Caco-2 (cell line): ENCODE results near the gene TTC33. TPM values are rescaled to one million over a fixed set of nuclear protein-coding genes. Genes with fewer than 3 reads are reported as not detected.

ENCODE experiments used
- BruUV-seq: library from RNA; stranded (reverse); fragments of 400-500 nt; replicated peaks from 2 replicates; lab custom pipeline; 2021; lab: Mats Ljungman, UMichigan
- CTCF ChIA-PET: fragments of 300-600 bp; sonication (Branson Sonifier 250); formaldehyde crosslinking; loops from one replicate; lab custom pipeline; 2022; ENCODE audit warnings: antibody characterized with exemption; lab: Charles Lee
- POLR2A ChIA-PET: fragments of 300-600 bp; sonication (Branson Sonifier 250); formaldehyde crosslinking; loops from one replicate; lab custom pipeline; 2022; ENCODE audit warnings: antibody characterized with exemption; lab: Charles Lee
- DNase-seq, 2 experiments: peaks; one replicate each; pipeline versions ENCODE4 v3.0.0 to v3.0.0-alpha.2; 2020 to 2022
- H3K27me3 ChIP-seq: replicated peaks from 2 replicates; pipeline ENCODE4 v1.6.0; 2011; ENCODE audit warnings: low read length; ENCODE audit not compliant: control insufficient read depth, insufficient read depth
- H3K36me3 ChIP-seq: 2 replicates; pipeline ENCODE4 v1.5.1; 2011; ENCODE audit warnings: low read length; ENCODE audit not compliant: control insufficient read depth, insufficient read depth
- H3K4me1 ChIP-seq: fragments of 250-450 bp; sonication (Bioruptor Pico); 2 replicates; pipeline ENCODE4 v1.5.1; 2020; ENCODE audit warnings: mild to moderate bottlenecking
- H3K4me3 ChIP-seq: 2 replicates; pipeline ENCODE4 v1.5.1; 2011; ENCODE audit warnings: low read depth, mild to moderate bottlenecking, control low read depth, low read length
- H3K9me3 ChIP-seq: fragments of 250-450 bp; sonication (Bioruptor Pico); 2 replicates; pipeline ENCODE4 v1.5.1; 2020; ENCODE audit warnings: mild to moderate bottlenecking, moderate library complexity
- H3K27ac Mint-ChIP-seq: one replicate; pipeline ENCODE4 v1.8.0; 2022; ENCODE audit warnings: mixed read lengths; ENCODE audit not compliant: unreplicated experiment
- H3K27me3 Mint-ChIP-seq: one replicate; pipeline ENCODE4 v1.8.0; 2022; ENCODE audit warnings: mixed read lengths; ENCODE audit not compliant: insufficient read depth, unreplicated experiment
- H3K36me3 Mint-ChIP-seq: one replicate; pipeline ENCODE4 v1.8.0; 2022; ENCODE audit warnings: mild to moderate bottlenecking, mixed read lengths; ENCODE audit not compliant: insufficient read depth, unreplicated experiment
- H3K4me1 Mint-ChIP-seq: one replicate; pipeline ENCODE4 v1.8.0; 2022; ENCODE audit warnings: low read depth, mixed read lengths; ENCODE audit not compliant: unreplicated experiment
- H3K4me3 Mint-ChIP-seq: one replicate; pipeline ENCODE4 v1.8.0; 2022; ENCODE audit warnings: mild to moderate bottlenecking, moderate library complexity, mixed read lengths; ENCODE audit not compliant: unreplicated experiment
- H3K9me3 Mint-ChIP-seq: one replicate; pipeline ENCODE4 v1.8.0; 2022; ENCODE audit warnings: mixed read lengths; ENCODE audit not compliant: unreplicated experiment
- intact Hi-C: fragments of 100-400 bp; cut with micrococcal nuclease; formaldehyde crosslinking; loops from one replicate; pipeline ENCODE4 v1.10.0; 2022; ENCODE audit not compliant: unreplicated experiment
- total RNA-seq: library from RNA; stranded (reverse); gene quantifications from 2 replicates; pipeline ENCODE4 v1.2.3, GENCODE V29; 2022
- TF ChIP-seq, protein P1 (sequence below), 2 experiments: fragments of 200-600 bp in 1 of 2; IDR thresholded peaks; 1 replicate in 1 of 2; 2 replicates in 1 of 2; pipeline versions ENCODE4 v1.5.1 to v1.8.0; 2011 to 2022; ENCODE audit warnings: antibody characterized with exemption in 1 of 2, control low read depth in 1 of 2, inconsistent platforms in 1 of 2, low read depth in 1 of 2, low read length in 1 of 2, mild to moderate bottlenecking in 1 of 2, moderate library complexity in 1 of 2; ENCODE audit not compliant: insufficient read depth in 1 of 2, severe bottlenecking in 1 of 2, unreplicated experiment in 1 of 2

The TTC33 gene
- total RNA-seq, 1 experiment from 2014 or later = 8.6 TPM

DNA sequence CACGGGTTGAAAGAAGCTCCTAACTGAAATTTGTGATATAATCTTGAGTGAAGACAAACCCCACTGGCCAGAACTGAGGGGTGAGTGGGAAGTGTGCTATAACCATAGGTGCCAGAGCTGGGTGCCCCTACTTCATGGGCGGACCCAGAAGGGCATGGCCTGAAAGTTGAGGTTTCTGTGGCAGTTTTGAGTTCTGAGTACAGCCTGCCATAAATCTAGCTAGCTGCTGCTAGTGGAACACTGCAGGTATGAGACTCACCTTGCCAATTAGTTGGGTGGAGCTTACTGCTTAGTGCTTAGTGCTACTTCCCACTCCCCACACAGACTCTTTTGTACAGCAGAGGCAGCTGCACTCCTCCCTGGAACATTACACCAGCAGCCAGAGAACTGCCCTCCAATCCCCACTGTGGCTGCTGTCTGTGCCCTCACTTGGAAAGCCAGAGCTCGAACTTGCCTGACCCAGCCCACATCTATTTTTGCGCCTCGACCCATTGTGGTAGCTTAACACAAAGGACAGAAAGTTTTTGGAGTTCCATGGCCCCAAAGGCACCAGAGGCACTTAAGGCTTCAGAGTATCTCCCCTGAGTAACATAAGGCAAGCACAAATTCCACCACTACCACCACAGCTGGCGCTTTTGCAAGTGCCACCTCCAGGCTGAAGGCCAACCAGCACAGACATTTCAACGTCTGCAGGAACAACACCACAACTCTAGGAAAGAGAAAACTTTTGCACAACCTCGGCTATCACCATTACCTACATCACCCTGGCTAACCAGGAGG lies 103.1 kb downstream of the TTC33 start:
- H3K36me3 ChIP-seq = no peaks in the 10 kb centered on the region
- H3K4me1 ChIP-seq = no peaks in the 10 kb centered on the region
- no peak for DNase-seq
- Mint-ChIP-seq H3K36me3 (no peaks in the 10 kb centered on the region), H3K4me1 (no peaks in the 10 kb centered on the region), H3K9me3 (no peaks in the 10 kb centered on the region), H3K4me3 (no peak overlapping the region), H3K27ac (no peak overlapping the region), H3K27me3 (peaks cover 3% of the 10 kb centered on the region)
- H3K27me3 ChIP-seq = no peaks in the 10 kb centered on the region
- ChIA-PET POLR2A (no interaction called here), CTCF (no interaction called here)
- TF ChIP-seq, protein P1, sequence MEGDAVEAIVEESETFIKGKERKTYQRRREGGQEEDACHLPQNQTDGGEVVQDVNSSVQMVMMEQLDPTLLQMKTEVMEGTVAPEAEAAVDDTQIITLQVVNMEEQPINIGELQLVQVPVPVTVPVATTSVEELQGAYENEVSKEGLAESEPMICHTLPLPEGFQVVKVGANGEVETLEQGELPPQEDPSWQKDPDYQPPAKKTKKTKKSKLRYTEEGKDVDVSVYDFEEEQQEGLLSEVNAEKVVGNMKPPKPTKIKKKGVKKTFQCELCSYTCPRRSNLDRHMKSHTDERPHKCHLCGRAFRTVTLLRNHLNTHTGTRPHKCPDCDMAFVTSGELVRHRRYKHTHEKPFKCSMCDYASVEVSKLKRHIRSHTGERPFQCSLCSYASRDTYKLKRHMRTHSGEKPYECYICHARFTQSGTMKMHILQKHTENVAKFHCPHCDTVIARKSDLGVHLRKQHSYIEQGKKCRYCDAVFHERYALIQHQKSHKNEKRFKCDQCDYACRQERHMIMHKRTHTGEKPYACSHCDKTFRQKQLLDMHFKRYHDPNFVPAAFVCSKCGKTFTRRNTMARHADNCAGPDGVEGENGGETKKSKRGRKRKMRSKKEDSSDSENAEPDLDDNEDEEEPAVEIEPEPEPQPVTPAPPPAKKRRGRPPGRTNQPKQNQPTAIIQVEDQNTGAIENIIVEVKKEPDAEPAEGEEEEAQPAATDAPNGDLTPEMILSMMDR (IDR thresholded peaks at IDR 0.05; ENCODE audit: insufficient read depth in 1 of 2, low read depth in 1 of 2, low read length in 1 of 2, severe bottlenecking in 1 of 2, unreplicated experiment in 1 of 2) = no peak
- no peaks in the 10 kb centered on the region for H3K9me3 ChIP-seq
- intact Hi-C loops = no loop called here
- BruUV-seq = no TSS peak
- no peak overlapping the region for H3K4me3 ChIP-seq

DNA sequence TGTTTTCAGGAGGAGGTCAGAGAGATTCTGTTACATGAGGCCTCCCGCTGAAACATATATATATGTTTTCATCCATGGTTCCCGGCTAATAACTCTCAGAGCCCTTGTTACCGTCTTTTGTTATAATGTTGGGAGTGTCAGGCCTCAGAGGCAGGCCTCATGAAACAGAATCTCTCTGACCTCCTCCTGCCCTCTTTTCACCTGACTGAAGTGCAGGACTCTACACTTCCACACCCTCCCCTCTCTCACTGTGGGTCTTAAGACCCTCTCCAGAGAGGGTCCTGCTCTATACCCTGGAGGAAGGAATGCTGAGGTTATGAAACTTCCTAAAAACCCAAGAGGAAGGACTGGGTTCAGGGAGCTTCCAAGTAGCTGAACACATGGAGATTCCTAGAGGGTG lies 104.6 kb downstream of the TTC33 start:
- Histone ChIP-seq H3K4me1 (no peaks in the 10 kb centered on the region), H3K4me3 (no peak overlapping the region), H3K27me3 (no peaks in the 10 kb centered on the region), H3K9me3 (no peaks in the 10 kb centered on the region), H3K36me3 (no peaks in the 10 kb centered on the region)
- no peak overlapping the region for H3K27ac Mint-ChIP-seq
- TF ChIP-seq, protein P1 (IDR thresholded peaks at IDR 0.05; ENCODE audit: insufficient read depth in 1 of 2, low read depth in 1 of 2, low read length in 1 of 2, severe bottlenecking in 1 of 2, unreplicated experiment in 1 of 2) = no peak
- intact Hi-C loops = no loop called here
- no peak for DNase-seq
- ChIA-PET POLR2A (no interaction called here), CTCF (no interaction called here)
- BruUV-seq = no TSS peak
- no peaks in the 10 kb centered on the region for H3K9me3 Mint-ChIP-seq
- no peaks in the 10 kb centered on the region for H3K4me1 Mint-ChIP-seq
- peaks cover 3% of the 10 kb centered on the region for H3K27me3 Mint-ChIP-seq
- no peak overlapping the region for H3K4me3 Mint-ChIP-seq
- no peaks in the 10 kb centered on the region for H3K36me3 Mint-ChIP-seq

DNA sequence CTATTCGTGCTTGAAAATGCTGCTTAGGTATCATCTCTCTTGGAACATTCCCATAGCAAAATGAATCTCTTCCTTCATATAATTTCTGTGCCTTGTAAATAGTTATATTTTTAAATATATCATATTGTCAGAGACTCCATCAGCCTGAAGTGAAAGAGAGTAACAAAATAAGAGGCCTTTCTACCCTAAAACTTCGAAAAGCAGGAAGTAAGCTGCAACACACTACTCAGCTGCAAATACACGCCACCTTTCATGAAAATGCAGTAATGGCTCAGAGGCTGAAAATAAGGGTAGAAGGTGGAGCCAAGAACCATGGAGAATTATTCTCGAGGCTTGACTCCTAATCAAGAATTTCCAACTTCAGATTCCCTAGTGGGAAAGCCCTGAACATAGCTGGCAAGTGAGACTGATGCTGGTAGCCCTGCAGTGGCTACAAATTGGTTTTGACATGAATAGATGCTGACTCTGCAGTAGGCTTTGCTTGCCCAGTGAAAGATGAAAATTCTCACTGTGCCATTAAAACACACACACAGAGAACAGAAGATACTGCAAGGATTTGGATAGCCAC lies 106.2 kb downstream of the TTC33 start:
- Mint-ChIP-seq H3K27ac (no peak overlapping the region), H3K36me3 (no peaks in the 10 kb centered on the region), H3K27me3 (peaks cover 3% of the 10 kb centered on the region), H3K4me3 (no peak overlapping the region), H3K9me3 (no peaks in the 10 kb centered on the region), H3K4me1 (no peaks in the 10 kb centered on the region)
- Histone ChIP-seq H3K27me3 (no peaks in the 10 kb centered on the region), H3K9me3 (no peaks in the 10 kb centered on the region), H3K36me3 (no peaks in the 10 kb centered on the region), H3K4me1 (no peaks in the 10 kb centered on the region), H3K4me3 (no peak overlapping the region)
- ChIA-PET CTCF (no interaction called here), POLR2A (no interaction called here)
- TF ChIP-seq, protein P1 (IDR thresholded peaks at IDR 0.05; ENCODE audit: insufficient read depth in 1 of 2, low read depth in 1 of 2, low read length in 1 of 2, severe bottlenecking in 1 of 2, unreplicated experiment in 1 of 2) = no peak
- no TSS peak for BruUV-seq
- no peak for DNase-seq
- intact Hi-C loops = no loop called here
